ENCODE results near the gene TAS2R39. TPM values are rescaled to one million over a fixed set of nuclear protein-coding genes. Genes with fewer than 3 reads are reported as not detected.
A peak's percentile ranks its signal among the peaks of the same experiment; 100 is the strongest.
"Not testable (repeated sequence)": the region's sequence is repeated elsewhere in the genome, so short reads cannot be mapped to it uniquely, and the experiment has no call there.

TAS2R39 gene
- polyA plus RNA-seq (2013, experiment 1 of 2; ENCODE audit: insufficient read length), result not detected
- not detected for polyA plus RNA-seq (2013, experiment 2 of 2; ENCODE audit: insufficient read length)

DNA sequence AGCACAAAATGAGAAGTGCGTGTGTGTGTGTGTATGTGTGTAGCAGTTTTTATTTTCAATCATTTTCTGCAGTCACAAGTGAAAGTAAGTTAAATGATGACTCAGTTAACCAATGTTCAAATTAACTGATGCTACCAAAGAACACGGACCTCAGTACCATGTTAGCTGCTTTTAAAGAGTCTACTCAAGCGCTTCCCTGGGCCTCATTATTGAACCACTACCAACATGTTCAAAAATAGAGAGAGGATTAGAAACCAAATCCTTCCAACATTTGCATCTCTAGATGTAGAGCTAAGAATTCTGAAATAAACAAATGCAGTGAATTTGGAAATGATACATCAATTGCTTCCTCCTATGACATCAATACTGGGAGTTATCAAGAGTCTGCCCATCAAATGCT is at the start of gene TAS2R39:
Gene TAS2R39 (plus strand): TSS at position 396 of the 400 bp plus-strand sequence. CDS start 0 bp downstream, at position 396.
- DNase-seq, result no peak

DNA sequence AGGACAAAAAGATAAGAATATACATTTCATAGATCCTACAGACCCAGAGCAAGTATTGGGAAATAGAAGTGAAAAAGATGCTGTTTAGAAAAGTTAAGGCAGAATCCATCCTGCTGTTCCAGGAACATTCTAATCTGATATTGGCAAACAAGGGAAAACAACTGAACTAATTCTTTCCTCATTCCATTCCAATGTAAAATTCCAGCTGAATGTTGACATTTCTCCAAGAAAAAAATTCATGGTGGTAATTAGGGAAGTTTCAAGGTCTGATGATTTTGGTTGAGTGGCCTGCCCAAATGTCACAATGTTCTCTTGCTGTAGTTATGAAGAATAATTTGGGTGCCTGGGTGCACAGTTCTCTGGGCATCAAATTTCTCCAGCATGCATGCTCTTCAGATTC is 36.1 kb upstream of the TAS2R39 start:
- no peak for DNase-seq

DNA sequence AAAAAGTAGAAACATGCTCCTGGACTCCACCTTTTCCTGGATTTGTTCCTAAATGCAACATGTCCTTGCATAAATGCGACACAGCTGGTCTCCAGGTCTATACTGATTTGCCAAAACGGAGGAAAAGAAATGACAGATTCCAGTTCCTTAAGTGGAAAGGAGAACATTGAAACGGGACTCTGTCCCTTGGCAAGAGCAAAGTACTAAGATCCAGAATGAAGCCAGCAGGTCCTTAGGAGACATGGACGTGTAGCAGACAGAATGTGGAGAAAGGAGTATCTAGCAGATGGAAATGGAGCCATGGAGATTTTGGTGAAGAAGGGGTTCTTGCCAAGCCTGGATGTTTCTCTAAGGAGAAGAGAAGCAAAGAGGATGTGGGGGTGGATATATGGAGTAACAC is 35.2 kb upstream of the TAS2R39 start:
- no peak for DNase-seq

DNA sequence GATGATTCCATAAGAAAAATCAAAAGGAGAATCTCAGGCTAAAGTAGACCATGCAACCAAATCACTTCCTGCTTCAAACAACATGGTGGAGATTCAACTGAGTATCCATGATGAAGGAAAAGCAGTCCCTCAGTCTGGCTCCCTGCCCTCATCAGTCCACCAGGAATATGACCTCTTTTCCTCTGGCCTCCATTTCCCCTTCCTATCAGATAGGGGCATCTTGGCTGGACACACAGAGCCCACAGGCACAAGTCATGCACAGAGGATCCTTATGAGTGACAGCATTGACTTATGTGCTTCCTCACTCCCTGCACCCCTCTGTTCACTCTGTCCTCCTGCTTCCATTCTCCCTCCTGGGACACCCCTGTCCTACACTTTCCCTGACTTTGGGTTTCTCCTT is 34.6 kb upstream of the TAS2R39 start:
- DNase-seq, result no peak

DNA sequence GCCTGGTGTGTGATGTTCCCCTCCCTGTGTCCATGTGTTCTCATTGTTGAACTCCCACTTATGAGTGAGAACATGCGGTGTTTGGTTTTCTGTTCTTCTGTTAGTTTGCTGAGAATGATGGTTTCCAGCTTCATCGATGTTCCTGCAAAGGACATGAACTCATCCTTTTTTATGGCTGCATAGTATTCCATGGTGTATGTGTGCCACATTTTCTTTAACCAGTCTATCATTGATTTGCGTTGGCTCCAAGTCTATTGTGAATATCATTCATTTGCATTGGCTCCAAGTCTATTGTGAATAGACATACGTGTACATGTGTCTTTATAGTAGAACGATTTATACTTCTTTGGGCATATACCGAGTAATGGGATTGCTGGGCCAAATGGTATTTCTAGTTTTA is 32.5 kb upstream of the TAS2R39 start:
- not testable (repeated sequence) for DNase-seq

DNA sequence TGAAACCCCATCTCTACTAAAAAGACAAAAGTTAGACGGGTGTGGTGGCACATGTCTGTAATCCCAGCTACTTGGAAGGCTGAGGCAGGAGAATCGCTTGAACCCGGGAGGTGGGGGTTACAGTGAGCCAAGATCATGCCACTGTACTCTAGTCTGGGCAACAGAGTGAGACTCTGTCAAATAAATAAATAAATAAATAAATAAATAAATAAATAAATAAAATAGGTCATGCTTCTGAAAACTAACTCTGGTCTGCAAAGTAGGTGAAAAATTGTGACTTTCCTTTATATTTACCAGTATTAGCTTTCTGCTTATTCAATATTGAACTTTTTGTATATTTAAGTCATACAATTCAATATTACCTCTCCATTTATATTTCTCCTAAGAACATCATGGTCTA is 24.6 kb upstream of the TAS2R39 start:
- not testable (repeated sequence) for DNase-seq

DNA sequence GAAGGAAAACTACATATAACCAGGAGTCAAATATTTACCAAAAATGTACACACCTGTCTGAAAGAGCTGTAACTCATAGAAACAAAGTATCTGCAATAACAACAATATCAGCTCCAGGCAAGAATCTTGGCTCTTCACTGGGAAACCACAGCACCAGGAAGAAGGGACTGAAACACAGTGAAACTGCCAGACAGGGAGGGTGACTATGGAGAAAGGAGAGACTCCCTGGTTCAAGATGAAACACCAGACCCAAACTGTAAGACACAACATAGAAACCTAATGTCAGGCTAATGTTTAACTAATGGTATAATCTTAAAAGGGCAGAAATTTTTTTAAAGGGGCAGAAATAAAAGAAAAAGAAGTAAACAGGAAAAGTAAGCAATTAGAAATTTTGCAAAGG is 11.5 kb upstream of the TAS2R39 start:
- no peak for DNase-seq

DNA sequence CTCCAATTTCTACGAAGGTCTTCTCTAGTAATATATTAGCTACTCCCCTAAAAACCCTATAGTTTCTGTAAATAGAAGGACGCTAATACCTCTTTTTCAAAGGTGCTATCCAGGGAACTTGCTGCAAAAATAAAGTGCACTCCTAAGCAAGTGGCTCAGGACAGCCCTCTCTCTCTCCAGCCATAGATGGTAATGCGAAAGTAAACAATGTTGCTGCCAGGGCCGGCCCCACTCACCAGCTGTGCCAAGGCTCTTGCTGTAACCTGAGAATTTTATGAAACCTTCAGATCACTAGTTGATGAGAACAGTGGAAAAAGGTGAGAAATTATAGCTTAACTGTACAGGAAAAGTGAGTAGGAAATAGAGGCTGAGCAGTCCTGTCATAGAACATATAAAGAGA is 10.9 kb upstream of the TAS2R39 start:
- peak; percentile 2 for DNase-seq

DNA sequence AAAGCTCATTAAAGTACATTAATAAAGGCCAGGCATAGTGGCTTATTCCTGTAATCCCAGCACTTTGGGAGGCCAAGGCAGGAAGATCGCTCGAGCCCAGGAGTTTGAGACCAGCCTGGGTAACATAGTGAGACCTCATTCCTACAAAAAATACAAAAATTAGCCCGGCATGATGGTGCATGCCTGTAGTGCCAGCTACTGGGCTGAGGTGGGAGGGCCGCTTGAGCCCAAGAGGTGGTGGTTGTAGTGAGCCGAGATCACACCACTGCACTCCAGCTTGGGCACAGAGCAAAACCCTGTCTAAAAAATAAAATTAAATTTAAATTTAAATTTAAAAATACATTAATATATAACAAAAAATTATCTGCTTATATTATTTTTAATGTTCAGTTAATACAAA is 7.1 kb upstream of the TAS2R39 start:
- DNase-seq, result no peak

DNA sequence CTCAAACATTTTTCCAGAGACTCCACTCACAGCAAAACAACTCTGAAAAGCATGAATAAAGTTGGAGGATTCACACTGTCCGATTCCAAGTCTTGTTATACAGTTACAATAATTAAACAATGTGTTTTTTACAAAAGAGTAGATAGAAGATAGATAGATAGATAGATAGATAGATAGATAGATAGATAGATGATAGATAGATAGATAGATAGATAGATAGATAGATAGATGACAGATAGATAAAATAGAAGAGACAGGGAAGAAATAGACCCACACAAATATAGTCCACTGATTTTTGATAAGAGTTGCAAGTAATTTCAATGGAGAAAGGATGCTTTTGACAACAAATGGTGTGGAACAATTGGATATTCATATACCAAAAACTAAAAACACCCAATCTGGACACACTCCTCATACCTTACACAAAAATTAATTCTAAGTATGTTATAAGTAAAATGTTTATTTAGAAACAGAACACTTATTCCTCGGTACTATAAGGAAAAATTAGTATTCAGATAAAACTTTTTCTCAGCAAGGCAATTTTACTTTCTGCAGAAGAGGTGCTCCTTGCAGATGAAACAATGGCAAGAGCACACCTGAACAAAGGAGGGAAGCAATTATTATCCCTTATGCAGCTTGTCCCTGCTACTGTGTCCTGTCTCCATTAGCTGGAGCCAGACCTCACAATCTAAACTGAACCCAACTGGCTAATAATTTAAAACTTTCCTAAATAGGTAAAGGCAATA is 5.7 kb upstream of the TAS2R39 start:
- DNase-seq, result no peak

DNA sequence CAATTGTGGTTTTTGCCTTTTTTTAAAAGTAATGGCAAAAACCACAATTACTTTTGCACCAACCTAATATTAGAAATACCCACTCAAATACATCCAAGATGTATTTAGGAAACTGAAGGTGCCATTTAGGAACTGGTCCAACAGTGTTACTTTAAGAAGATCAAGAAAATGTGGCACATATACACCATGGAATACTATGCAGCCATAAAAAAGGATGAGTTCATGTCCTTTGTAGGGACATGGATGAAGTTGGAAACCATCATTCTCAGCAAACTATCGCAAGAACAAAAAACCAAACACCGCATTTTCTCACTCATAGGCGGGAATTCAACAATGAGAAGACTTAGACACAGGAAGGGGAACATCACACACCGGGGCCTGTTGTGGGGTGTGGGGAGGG is 2.4 kb upstream of the TAS2R39 start:
- not testable (repeated sequence) for DNase-seq

DNA sequence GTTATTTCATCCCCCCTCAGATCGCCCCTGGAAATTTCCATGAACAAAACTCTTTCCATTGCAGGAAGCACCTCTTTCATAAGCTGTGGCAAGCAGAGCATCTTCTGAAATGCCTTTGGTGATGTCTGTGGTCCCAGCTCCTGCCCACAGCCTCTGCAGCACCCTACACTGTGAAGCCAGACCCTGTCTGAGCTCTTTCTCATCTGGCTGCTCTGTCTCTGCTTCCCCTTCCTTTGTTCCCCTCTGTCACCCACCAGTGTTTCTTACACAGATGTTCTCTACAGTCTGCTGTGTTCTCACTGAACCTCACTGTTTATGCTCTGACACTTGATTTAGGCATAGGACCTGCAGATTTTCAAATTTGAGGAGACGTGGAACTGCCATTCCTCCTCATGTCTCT is 1.9 kb upstream of the TAS2R39 start:
- no peak for DNase-seq

DNA sequence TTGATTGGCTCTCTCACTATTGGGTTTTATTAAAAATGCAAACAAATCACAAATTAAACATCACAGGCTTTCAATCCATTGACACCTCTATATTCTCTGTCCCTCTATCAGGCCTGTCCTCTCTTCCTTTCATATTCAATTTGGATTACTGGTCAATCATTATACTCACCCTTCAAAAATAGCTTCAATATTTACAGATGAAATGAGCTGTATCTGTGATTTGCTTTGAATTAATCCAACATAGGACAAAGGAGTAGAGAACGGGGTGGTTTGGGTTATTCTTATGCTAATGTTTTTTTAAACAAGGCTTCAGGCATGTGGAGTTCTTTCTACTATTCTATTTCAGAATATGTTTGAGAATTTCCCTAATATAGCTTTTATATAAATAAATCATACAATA is 2.3 kb downstream of the TAS2R39 start:
- no peak for DNase-seq

DNA sequence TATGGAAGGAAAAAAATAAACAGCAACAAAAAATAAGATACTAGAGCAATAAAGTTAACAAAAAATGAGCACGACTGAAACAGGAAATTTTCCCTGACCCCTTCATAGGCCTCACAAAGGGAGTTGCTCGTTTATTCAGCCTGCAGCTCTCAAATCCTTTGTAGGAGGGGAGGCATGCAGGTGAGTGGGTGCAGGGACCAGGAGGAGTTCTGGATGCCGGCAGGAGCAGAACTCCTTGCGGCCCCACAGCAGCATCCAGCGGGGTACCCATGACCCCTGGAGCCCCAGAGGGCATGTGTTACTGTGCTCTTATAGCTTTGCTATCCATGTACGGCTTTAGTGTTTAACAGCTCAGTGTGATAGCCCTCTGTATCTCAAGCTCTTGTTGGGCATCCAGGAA is 5.8 kb downstream of the TAS2R39 start:
- no peak for DNase-seq

DNA sequence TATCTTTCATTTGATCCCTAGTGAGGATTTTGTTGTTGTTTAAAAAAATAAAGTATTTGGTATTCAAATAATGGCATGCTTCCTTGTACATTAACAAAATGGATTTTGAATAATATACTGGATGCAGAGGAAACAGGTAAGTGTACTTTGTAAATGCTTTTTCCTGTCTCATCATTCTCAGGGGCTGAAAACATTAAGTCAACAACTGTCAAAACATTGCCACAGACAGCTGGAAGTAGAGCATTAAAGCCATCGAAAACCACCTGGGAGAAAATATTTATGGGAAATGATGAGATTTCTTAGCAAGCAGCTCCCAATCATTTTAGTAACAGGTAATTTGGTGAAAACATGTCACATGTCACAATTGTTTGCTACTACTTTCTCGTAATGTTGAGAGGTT is 10.7 kb downstream of the TAS2R39 start:
- DNase-seq, result no peak

DNA sequence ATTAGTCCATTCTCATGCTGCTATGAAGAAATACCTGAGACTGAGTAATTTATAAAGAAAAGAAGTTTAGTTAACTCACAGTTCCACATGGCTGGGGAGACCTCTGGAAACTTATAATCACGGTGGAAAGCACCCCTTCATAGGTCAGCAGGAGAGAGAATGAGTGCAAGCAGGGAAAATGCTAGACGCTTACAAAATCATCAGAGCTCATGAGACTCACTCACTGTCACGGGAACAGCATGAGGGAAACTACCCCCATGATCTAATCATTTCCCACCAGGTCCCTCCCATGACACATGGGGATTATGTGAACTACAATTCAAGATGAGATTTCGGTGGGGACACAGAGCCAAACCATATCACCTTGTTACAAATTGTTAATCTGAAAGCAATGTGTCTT is 15.8 kb downstream of the TAS2R39 start:
- DNase-seq, result no peak

DNA sequence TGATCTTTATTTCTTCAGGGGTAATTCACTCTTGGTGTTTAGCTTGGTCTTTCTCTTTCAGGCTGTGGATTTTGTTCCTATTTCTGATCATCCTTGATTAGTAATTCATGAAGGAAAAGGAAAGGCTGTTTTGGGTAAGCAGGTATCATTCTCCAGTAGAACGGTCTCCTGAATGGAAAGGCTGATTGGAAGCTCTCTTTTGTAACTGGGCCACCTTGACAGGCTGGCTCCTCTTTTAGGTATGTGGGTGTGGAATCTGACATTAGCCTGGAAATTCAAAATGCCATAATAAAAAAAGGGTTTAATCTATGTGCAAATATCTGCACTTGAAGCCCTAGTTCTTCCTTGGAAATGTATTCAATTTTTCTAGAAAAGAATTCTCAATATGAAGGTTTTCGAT is 18.9 kb downstream of the TAS2R39 start:
- no peak for DNase-seq

DNA sequence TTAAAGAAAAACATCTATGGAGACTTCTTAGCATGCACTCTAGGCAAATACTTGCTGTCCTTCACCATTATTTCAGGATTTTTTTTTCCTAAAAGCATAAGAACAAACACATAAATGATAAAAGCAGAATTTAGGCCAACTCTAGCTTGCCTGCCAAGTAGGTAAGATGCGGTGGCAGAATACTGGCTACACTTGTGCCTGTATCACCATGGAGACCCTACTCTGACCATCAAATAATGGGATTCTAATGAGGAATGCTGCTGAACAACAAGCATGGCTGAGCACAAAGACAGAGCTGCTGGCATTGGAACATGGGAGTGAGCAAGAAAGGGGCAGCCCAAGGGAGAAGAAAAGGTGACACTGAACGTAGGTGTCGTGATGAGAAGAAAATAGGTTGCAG is 20.2 kb downstream of the TAS2R39 start:
- no peak for DNase-seq

DNA sequence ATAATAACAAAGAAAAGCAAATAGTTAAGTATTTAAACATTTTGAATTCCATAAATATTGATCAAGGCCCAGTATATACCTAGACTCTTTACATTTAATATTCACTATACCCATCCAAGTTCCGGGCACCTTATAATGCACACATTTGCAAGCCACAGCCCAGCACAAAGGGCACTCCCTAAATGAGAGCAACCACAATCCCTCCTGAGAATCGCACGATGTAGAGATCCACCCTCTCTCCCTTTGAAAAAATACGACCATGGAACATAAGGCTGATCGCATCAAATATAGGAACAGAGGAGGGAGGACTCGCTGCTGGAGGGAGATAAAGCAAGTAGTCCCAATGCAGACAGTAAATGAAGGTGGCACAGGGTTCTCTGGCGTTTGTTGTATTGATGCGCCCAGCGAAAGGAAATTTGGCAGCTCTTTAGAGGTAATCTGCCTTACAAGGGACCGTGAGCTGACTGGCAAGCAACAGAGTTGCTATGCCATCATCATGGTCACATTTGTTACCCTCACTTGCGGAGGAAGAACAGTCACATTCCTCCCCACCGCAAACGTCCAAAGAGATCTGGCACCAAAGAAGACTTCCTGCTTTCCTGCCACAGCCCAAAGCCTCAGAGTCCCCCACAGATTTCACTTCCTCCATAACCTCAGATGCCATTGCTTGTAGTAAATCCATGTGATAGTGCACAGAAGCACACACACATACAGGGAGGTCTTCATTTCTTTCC is 22.5 kb downstream of the TAS2R39 start:
- peak; percentile 11 for DNase-seq

DNA sequence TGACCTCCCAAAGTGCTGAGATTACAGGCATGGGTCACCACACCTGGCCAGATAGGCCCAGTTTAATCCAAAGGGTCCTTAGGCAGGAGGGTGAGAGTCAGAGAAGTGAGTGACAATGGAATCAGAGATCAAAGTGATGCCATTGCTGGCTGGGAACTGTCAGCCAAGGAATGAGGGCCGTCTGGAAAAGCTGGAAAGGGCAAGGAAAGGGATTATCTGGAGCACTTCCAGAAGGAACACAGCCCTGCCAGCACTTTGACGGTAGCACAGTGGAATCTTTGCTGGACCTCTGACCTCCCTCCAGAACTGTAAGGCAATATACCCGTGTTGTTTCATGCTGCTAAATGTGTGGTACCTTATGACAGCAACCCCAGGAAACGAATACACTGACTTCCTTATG is 27.3 kb downstream of the TAS2R39 start:
- no peak for DNase-seq

DNA sequence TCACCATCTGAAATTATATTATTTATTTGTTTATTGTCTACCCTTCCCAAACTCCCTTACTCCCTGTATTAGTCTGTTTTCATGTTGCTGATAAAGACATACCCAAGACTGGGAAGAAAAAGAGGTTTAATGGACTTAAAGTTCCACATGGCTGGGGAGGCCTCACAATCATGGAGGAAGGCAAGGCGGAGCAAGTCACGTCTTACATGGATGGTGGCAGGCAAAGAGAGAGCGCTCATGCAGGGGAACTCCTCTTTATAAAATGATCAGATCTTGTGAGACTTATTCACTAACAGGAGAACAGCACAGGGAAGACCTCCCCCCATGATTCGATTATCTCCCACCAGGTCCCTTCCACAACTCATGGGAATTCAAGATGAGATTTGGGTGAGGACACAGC is 30.3 kb downstream of the TAS2R39 start:
- not testable (repeated sequence) for DNase-seq

DNA sequence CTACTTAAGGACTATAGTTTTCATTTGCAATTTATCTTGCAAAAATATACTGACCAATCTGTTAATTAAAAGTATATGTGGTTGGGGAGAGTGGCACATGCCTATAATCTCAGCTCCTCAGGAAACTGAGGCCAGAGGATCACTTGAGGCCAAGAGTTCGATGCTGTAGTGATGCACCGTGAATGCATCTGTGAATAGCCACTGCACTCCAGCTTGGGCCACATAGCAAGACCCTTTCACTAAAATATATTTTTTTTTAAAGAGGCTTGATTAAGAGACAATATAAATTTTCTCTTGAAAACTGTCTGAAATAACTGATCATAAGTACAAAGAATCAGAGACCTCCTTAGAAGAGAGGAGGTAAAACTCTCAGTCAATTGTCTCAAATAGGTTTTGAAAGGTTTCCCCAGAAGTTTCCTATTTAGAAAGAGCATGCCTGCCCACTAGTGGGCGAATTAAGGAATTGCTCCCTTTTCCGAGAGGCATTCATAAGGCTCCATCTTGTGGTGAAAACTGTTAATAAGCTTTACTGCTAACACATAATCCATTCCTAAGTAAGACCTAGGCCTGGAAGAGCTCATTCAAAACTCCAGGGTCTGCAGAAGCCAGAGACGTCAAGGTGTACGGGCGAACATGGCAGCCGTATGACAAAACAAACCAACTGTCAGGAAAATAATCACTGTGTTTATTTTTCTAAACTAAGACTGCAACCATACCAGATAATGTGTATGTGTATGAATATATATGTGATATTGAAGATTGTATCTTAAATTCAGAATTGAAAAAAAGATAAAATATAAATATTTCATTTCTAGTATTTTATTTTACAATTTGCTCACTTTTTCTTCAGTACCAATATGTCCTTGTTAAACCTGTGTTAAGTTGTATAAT is 31.8 kb downstream of the TAS2R39 start:
- DNase-seq, result peak; percentile 77

DNA sequence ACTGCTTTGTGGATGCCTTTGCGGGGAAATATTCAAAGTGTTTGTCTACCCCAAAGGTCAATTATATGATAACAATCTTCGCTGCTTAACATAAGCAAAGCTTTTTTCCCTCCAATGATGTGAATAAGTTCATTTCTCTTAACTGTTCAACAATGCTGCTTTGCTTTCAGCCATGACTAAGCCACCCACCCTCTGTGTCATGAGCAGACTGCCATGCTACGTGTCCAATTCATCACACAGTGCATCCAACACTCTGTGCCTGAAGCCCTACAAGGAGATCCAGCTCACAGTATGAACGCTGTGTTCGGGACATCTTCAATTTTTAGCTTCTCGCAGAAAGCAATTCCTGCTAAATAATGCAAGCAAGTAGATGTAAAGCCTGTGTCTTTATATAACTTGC is 32.9 kb downstream of the TAS2R39 start:
- DNase-seq, result peak; percentile 52
